IMR-90 (cell line): ENCODE results near the gene CLEC11A. TPM values are rescaled to one million over a fixed set of nuclear protein-coding genes. Genes with fewer than 3 reads are reported as not detected.
"Not testable (repeated sequence)": the region's sequence is repeated elsewhere in the genome, so short reads cannot be mapped to it uniquely, and the experiment has no call there.

Experiments
- ATAC-seq: fragments of 200-7000 bp; cut with Tn5 transposase; 2 replicates; pipeline ENCODE4 v1.9.1; 2020; ENCODE audit warnings: low read depth, mild to moderate bottlenecking, moderate library complexity
- BruUV-seq: library from RNA; stranded (reverse); fragments of 400-500 nt; replicated peaks from 2 replicates; lab custom pipeline; 2021; lab: Mats Ljungman, UMichigan
- CTCF ChIA-PET: fragments of 300-600 bp; formaldehyde crosslinking; extraction: SDS; loops from one replicate; lab custom pipeline; 2021; ENCODE audit warnings: antibody characterized with exemption; lab: Yijun Ruan, JAX
- POLR2A ChIA-PET: fragments of 300-600 bp; sonication (Branson Sonifier 250); formaldehyde crosslinking; loops from one replicate; lab custom pipeline; 2022; ENCODE audit warnings: antibody characterized with exemption; ENCODE audit not compliant: unreplicated experiment; lab: Charles Lee
- DNase-seq: peaks from one replicate; pipeline ENCODE4 v3.0.0; 2013
- H2AFZ ChIP-seq: replicated peaks from 2 replicates; pipeline ENCODE3; 2013; ENCODE audit warnings: low read length, mild to moderate bottlenecking; ENCODE audit not compliant: poor library complexity
- H2AK5ac ChIP-seq: 2 replicates; pipeline ENCODE4 v1.6.1; 2013; ENCODE audit warnings: low read depth, low read length, inconsistent platforms
- H2AK9ac ChIP-seq: replicated peaks from 2 replicates; pipeline ENCODE3; 2013; ENCODE audit warnings: mild to moderate bottlenecking, low read depth, low read length, moderate library complexity; ENCODE audit not compliant: poor library complexity
- H2BK120ac ChIP-seq: 2 replicates; pipeline ENCODE4 v1.6.1; 2013; ENCODE audit warnings: low read depth, low read length, inconsistent platforms
- H2BK15ac ChIP-seq: 3 replicates; pipeline ENCODE4 v1.6.1; 2013; ENCODE audit warnings: low read depth, low read length, inconsistent platforms
- H2BK20ac ChIP-seq: 2 replicates; pipeline ENCODE4 v1.6.1; 2013; ENCODE audit warnings: low read depth, mild to moderate bottlenecking, inconsistent platforms, low read length, moderate library complexity
- H2BK5ac ChIP-seq: 2 replicates; pipeline ENCODE4 v1.6.1; 2013; ENCODE audit warnings: mild to moderate bottlenecking, low read depth, low read length, inconsistent platforms; ENCODE audit not compliant: poor library complexity, severe bottlenecking
- H3K14ac ChIP-seq: replicated peaks from 2 replicates; pipeline ENCODE4 v1.6.1; 2013; ENCODE audit warnings: low read depth, low read length, inconsistent platforms
- H3K18ac ChIP-seq: 2 replicates; pipeline ENCODE4 v1.6.1; 2013; ENCODE audit warnings: low read depth, low read length, control low read depth
- H3K23ac ChIP-seq: 2 replicates; pipeline ENCODE4 v1.6.1; 2013; ENCODE audit warnings: low read depth, low read length, inconsistent platforms
- H3K27ac ChIP-seq: 2 replicates; pipeline ENCODE4 v1.5.1; 2013; ENCODE audit warnings: mild to moderate bottlenecking, control low read depth, low read length; ENCODE audit not compliant: insufficient read depth
- H3K27me3 ChIP-seq: 2 replicates; pipeline ENCODE4 v1.6.1; 2013; ENCODE audit warnings: low read length; ENCODE audit not compliant: control insufficient read depth, insufficient read depth
- H3K36me3 ChIP-seq: 2 replicates; pipeline ENCODE4 v1.6.1; 2013; ENCODE audit warnings: low read length, mixed read lengths; ENCODE audit not compliant: control insufficient read depth, insufficient read depth
- H3K4ac ChIP-seq: 2 replicates; pipeline ENCODE4 v1.6.1; 2013; ENCODE audit warnings: low read depth, low read length, inconsistent platforms
- H3K4me1 ChIP-seq: 2 replicates; pipeline ENCODE4 v1.6.1; 2013; ENCODE audit warnings: low read length, mixed read lengths; ENCODE audit not compliant: control insufficient read depth, insufficient read depth
- H3K4me2 ChIP-seq: 2 replicates; pipeline ENCODE4 v1.6.1; 2013; ENCODE audit warnings: low read depth, mild to moderate bottlenecking, control low read depth, low read length, moderate library complexity
- H3K4me3 ChIP-seq: 2 replicates; pipeline ENCODE4 v1.5.1; 2013; ENCODE audit warnings: low read depth, mild to moderate bottlenecking, control low read depth, low read length, moderate library complexity; ENCODE audit not compliant: insufficient read depth
- H3K56ac ChIP-seq: 2 replicates; pipeline ENCODE4 v1.6.1; 2013; ENCODE audit warnings: low read length, inconsistent platforms; ENCODE audit not compliant: insufficient read depth; ENCODE audit errors: extremely low read depth
- H3K79me1 ChIP-seq, 2 experiments: 2 replicates each; pipeline ENCODE4 v1.6.1; 2013; ENCODE audit warnings: low read length in 2 of 2, inconsistent platforms in 1 of 2, low read depth in 1 of 2
- H3K9ac ChIP-seq: 2 replicates; pipeline ENCODE4 v1.6.1; 2013; ENCODE audit warnings: low read depth, low read length, control low read depth
- H3K9me1 ChIP-seq: 2 replicates; pipeline ENCODE4 v1.6.1; 2013; ENCODE audit warnings: low read length, inconsistent platforms; ENCODE audit not compliant: insufficient read depth
- H3K9me3 ChIP-seq: 2 replicates; pipeline ENCODE4 v1.6.1; 2013; ENCODE audit warnings: low read length; ENCODE audit not compliant: control insufficient read depth, insufficient read depth
- H4K20me1 ChIP-seq: 2 replicates; pipeline ENCODE4 v1.6.1; 2013; ENCODE audit warnings: low read length, inconsistent platforms; ENCODE audit not compliant: insufficient read depth
- H4K5ac ChIP-seq: 2 replicates; pipeline ENCODE4 v1.6.1; 2013; ENCODE audit warnings: mild to moderate bottlenecking, low read depth, low read length, control low read depth
- H4K8ac ChIP-seq, 2 experiments: 2 replicates each; pipeline ENCODE4 v1.6.1; 2013; ENCODE audit warnings: low read depth in 2 of 2, low read length in 2 of 2, control low read depth in 1 of 2, inconsistent platforms in 1 of 2
- H4K91ac ChIP-seq: 2 replicates; pipeline ENCODE4 v1.6.1; 2013; ENCODE audit warnings: low read depth, low read length, inconsistent platforms; ENCODE audit not compliant: insufficient read depth
- WGBS, 2 experiments: methylation state at CpG; one replicate each; pipeline versions ENCODE4 v1.1.5 to v1.1.7; 2013; ENCODE audit warnings: missing lambda C conversion rate in 2 of 2; ENCODE audit not compliant: insufficient read length in 1 of 2; ENCODE audit errors: extremely low coverage in 2 of 2; 5-methylcytosine and 5-hydroxymethylcytosine counted together
- dilution Hi-C: fragments of 300-500 bp; cut with HindIII; formaldehyde crosslinking; loops from one replicate; pipeline ENCODE4 v1.14.3; 2018; ENCODE audit warnings: low sequenced_read_pairs; ENCODE audit not compliant: unreplicated experiment
- in situ Hi-C: fragments of 300-500 bp; cut with MboI; formaldehyde crosslinking; loops from 3 replicates; pipeline ENCODE4 v1.14.3; 2019; ENCODE audit warnings: low sequenced_read_pairs, inconsistent platforms, mixed read lengths
- intact Hi-C: fragments of 100-400 bp; cut with micrococcal nuclease; formaldehyde crosslinking; loops from 2 replicates; pipeline ENCODE4 v1.10.0; 2022
- polyA plus RNA-seq, 3 experiments: library from polyadenylated mRNA; depleted of rRNA; stranded (reverse); fragments of >200 nt; gene quantifications; 2 replicates each; pipeline ENCODE4 v1.2.3, GENCODE V29; 2012; ENCODE audit warnings: low replicate concordance in 1 of 3
- total RNA-seq: library from RNA; depleted of rRNA; stranded (reverse); fragments of >200 nt; gene quantifications from 2 replicates; pipeline ENCODE4 v1.2.3, GENCODE V29; 2012

The CLEC11A gene
- total and polyA plus RNA-seq, 2 of the 4 experiments (the other 2 are of a cell fraction): 17.0 to 152 TPM

DNA sequence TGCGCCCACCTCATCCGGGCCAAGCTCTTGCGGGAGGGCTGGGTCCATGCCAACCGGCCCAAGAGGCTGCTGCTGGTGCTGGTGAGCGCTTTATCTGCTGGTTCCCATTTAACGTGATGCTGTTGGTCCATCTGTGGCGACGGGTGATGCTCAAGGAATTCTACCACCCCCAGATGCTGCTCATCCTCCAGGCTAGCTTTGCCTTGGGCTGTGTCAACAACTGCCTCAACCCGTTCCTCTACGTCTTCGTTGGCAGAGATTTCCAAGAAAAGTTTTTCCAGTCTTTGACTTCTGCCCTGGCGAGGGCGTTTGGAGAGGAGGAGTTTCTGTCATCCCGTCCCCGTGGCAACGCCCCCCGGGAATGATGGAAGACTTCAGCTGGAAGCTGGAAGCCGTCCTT is 35.9 kb downstream of the CLEC11A start:
- H3K27me3 ChIP-seq, H3K27ac ChIP-seq, H3K4me2 ChIP-seq, H2BK120ac ChIP-seq, H3K56ac ChIP-seq, H3K4me1 ChIP-seq, CTCF ChIA-PET, H3K23ac ChIP-seq, H3K4me3 ChIP-seq, H4K5ac ChIP-seq, H4K20me1 ChIP-seq, H3K9ac ChIP-seq, H2BK15ac ChIP-seq, H3K36me3 ChIP-seq, H2BK20ac ChIP-seq, in situ Hi-C loops, H4K8ac ChIP-seq, H3K14ac ChIP-seq, ATAC-seq, H3K4ac ChIP-seq, DNase-seq, H2AK5ac ChIP-seq, intact Hi-C loops, BruUV-seq, dilution Hi-C loops, H3K9me1 ChIP-seq, POLR2A ChIA-PET, H4K91ac ChIP-seq, H3K9me3 ChIP-seq, H2AK9ac ChIP-seq, H2AFZ ChIP-seq, H3K18ac ChIP-seq, H2BK5ac ChIP-seq, H3K79me1 ChIP-seq: not testable (repeated sequence)
- 70% methylated on average over 4 of the region's 18 CpGs; no CpG with 5 or more reads in 1 of the 2 experiments for WGBS, 2 experiments
